Activated CD8-positive, alpha-beta T cell treated with anti-CD3 and anti-CD28 coated beads for 36 hours (primary cell): Measurements from ENCODE around the gene GPSM3. TPM values are rescaled to one million over a fixed set of nuclear protein-coding genes. Genes with fewer than 3 reads are reported as not detected.

ENCODE experiments used
- ATAC-seq: fragments of 200-7000 bp; cut with Tn5 transposase; one replicate; pipeline ENCODE4 v1.10.0; 2021; ENCODE audit warnings: mild to moderate bottlenecking, moderate library complexity
- CTCF ChIA-PET: fragments of 350-600 bp; sonication (Branson Sonifier 250); formaldehyde crosslinking; loops from one replicate; lab custom pipeline; 2021; ENCODE audit warnings: antibody characterized with exemption; lab: Charles Lee
- POLR2A ChIA-PET: fragments of 350-600 bp; sonication (Branson Sonifier 250); formaldehyde crosslinking; loops from one replicate; lab custom pipeline; 2021; ENCODE audit warnings: antibody characterized with exemption; lab: Charles Lee
- DNase-seq: peaks from one replicate; pipeline ENCODE4 v3.0.0-alpha.2; 2020
- H3K27ac Mint-ChIP-seq: one replicate; pipeline ENCODE4 v1.8.0; 2021; ENCODE audit warnings: mild to moderate bottlenecking, mixed read lengths
- H3K27me3 Mint-ChIP-seq: one replicate; pipeline ENCODE4 v1.8.0; 2021; ENCODE audit warnings: mixed read lengths
- H3K36me3 Mint-ChIP-seq: one replicate; pipeline ENCODE4 v1.8.0; 2021; ENCODE audit warnings: low read depth, mixed read lengths
- H3K4me1 Mint-ChIP-seq: one replicate; pipeline ENCODE4 v1.8.0; 2021; ENCODE audit warnings: low read depth, mixed read lengths
- H3K4me3 Mint-ChIP-seq: one replicate; pipeline ENCODE4 v1.8.0; 2021; ENCODE audit warnings: mild to moderate bottlenecking, moderate library complexity, mixed read lengths
- H3K9me3 Mint-ChIP-seq: one replicate; pipeline ENCODE4 v1.8.0; 2021; ENCODE audit warnings: mixed read lengths
- CTCF ChIP-seq: fragments of 200-600 bp; IDR thresholded peaks from one replicate; pipeline ENCODE4 v1.8.0; 2022; ENCODE audit warnings: antibody characterized with exemption, mild to moderate bottlenecking
- intact Hi-C: fragments of 100-400 bp; cut with micrococcal nuclease; formaldehyde crosslinking; loops from one replicate; pipeline ENCODE4 v1.10.0; 2022
- total RNA-seq, 2 experiments: library from RNA; stranded (reverse); gene quantifications; one replicate each; pipeline ENCODE4 v1.2.3, GENCODE V29; 2021

Gene GPSM3
- total RNA-seq, 2 experiments from 2014 or later, result 67.8 to 68.7 TPM

- no peaks in the 10 kb centered on the region for H3K36me3 Mint-ChIP-seq
- TF ChIP-seq CTCF, result no peak
- peaks cover 9% of the 10 kb centered on the region for H3K4me1 Mint-ChIP-seq
- DNase-seq (no peak), ATAC-seq (no peak)
- ChIA-PET POLR2A (no interaction called here), CTCF (no interaction called here)
- no peak overlapping the region for H3K4me3 Mint-ChIP-seq
- H3K9me3 Mint-ChIP-seq, result no peaks in the 10 kb centered on the region
- H3K27ac Mint-ChIP-seq, result no peak overlapping the region
- no peaks in the 10 kb centered on the region for H3K27me3 Mint-ChIP-seq
- intact Hi-C loops, result no loop called here
Measured at GRCh38 chr6:32224696-32225095, 32.3 kb upstream of the GPSM3 start.

- no peak within 1 kb of the TSS for H3K4me3 Mint-ChIP-seq
- H3K36me3 Mint-ChIP-seq, result no peaks in the 10 kb centered on the region
- DNase-seq (no peak), ATAC-seq (no peak)
- peaks cover 9% of the 10 kb centered on the region for H3K4me1 Mint-ChIP-seq
- ChIA-PET POLR2A (interaction anchor here (0.6 kb wide), 1 partner anchor 26 kb away, joined by 3 read pairs; no protein-coding TSS in a partner anchor), CTCF (no interaction called here)
- H3K27me3 Mint-ChIP-seq, result no peaks in the 10 kb centered on the region
- H3K9me3 Mint-ChIP-seq, result no peaks in the 10 kb centered on the region
- peak within 1 kb of the TSS; percentile 30 for H3K27ac Mint-ChIP-seq
- intact Hi-C loops, result no loop called here
- TF ChIP-seq CTCF, result no peak
Measured at GRCh38 chr6:32223258-32224235, 31.1 kb upstream of the GPSM3 start, which contains the start of gene NOTCH4. Gene NOTCH4, minus strand, starts transcription at chr6:32224067. Its CDS starts 139 bp downstream, at chr6:32223928.

GRCh38 chr6:32222333-32223230, 30.1 kb upstream of the GPSM3 start:
- Mint-ChIP-seq H3K27ac (peak overlapping the region; percentile 30), H3K9me3 (no peaks in the 10 kb centered on the region), H3K4me3 (no peak overlapping the region), H3K27me3 (no peaks in the 10 kb centered on the region), H3K36me3 (no peaks in the 10 kb centered on the region), H3K4me1 (peaks cover 9% of the 10 kb centered on the region)
- ATAC-seq (no peak), DNase-seq (no peak)
- no peak for TF ChIP-seq CTCF
- ChIA-PET CTCF (interaction anchor here (1.3 kb wide), 1 partner anchor 22 kb away, joined by 4 read pairs; no protein-coding TSS in a partner anchor), POLR2A (no interaction called here)
- intact Hi-C loops, result no loop called here

- no peak overlapping the region for H3K27ac Mint-ChIP-seq
- POLR2A ChIA-PET, result no interaction called here
- CTCF ChIA-PET, result no interaction called here
- DNase-seq (no peak), ATAC-seq (no peak)
- no peaks in the 10 kb centered on the region for H3K27me3 Mint-ChIP-seq
- H3K36me3 Mint-ChIP-seq, result no peaks in the 10 kb centered on the region
- no peak overlapping the region for H3K4me3 Mint-ChIP-seq
- no peak for TF ChIP-seq CTCF
- H3K4me1 Mint-ChIP-seq, result peaks cover 9% of the 10 kb centered on the region
- intact Hi-C loops, result no loop called here
- no peaks in the 10 kb centered on the region for H3K9me3 Mint-ChIP-seq
Measured at GRCh38 chr6:32220021-32220420, 27.6 kb upstream of the GPSM3 start.
